GM12891 (cell line): Measurements from ENCODE around the gene CLVS2.

Source experiments
- PAX5 ChIP-seq: IDR thresholded peaks from 2 replicates; pipeline ENCODE4 v1.6.1; 2011; ENCODE audit warnings: low read length, moderate library complexity, mild to moderate bottlenecking; ENCODE audit not compliant: insufficient read depth, severe bottlenecking
- POLR2A ChIP-seq: IDR thresholded peaks from 2 replicates; pipeline ENCODE4 v1.6.1; 2011; ENCODE audit warnings: low read depth, low read length, control low read depth
- POLR2AphosphoS5 ChIP-seq: IDR thresholded peaks from 2 replicates; pipeline ENCODE4 v1.6.1; 2011; ENCODE audit warnings: low read depth, low read length, control low read depth
- POU2F2 ChIP-seq: IDR thresholded peaks from 2 replicates; pipeline ENCODE4 v1.6.1; 2011; ENCODE audit warnings: low read depth, mild to moderate bottlenecking, control low read depth, low read length, moderate library complexity
- SPI1 ChIP-seq: IDR thresholded peaks from 2 replicates; pipeline ENCODE4 v1.6.1; 2011; ENCODE audit warnings: low read depth, low read length, control low read depth
- TAF1 ChIP-seq: IDR thresholded peaks from 2 replicates; pipeline ENCODE4 v1.6.1; 2011; ENCODE audit warnings: low read depth, low read length, control low read depth

GRCh38 chr6:122977180-122977579 is 18.9 kb upstream of the CLVS2 start:
- TF ChIP-seq POLR2AphosphoS5, result no peak
- TF ChIP-seq POLR2A, result no peak
- no peak for TF ChIP-seq TAF1
- no peak for TF ChIP-seq SPI1
- TF ChIP-seq POU2F2, result no peak
- TF ChIP-seq PAX5, result no peak
